Daoy (cell line): ENCODE measurements around the gene PPIP5K2. TPM values are rescaled to one million over a fixed set of nuclear protein-coding genes. Genes with fewer than 3 reads are reported as not detected.

Experiments
- DNase-seq: peaks from one replicate; pipeline ENCODE4 v3.0.0-alpha.2; 2015; ENCODE audit warnings: low read depth
- total RNA-seq: library from RNA; depleted of rRNA; stranded (reverse); fragments of >200 nt; shearing (Covaris generic); gene quantifications from 2 replicates; pipeline ENCODE4 v1.2.3, GENCODE V29; 2014; rRNA removed

Gene PPIP5K2
- total RNA-seq, 1 experiment from 2014 or later: 60.3 TPM

DNA sequence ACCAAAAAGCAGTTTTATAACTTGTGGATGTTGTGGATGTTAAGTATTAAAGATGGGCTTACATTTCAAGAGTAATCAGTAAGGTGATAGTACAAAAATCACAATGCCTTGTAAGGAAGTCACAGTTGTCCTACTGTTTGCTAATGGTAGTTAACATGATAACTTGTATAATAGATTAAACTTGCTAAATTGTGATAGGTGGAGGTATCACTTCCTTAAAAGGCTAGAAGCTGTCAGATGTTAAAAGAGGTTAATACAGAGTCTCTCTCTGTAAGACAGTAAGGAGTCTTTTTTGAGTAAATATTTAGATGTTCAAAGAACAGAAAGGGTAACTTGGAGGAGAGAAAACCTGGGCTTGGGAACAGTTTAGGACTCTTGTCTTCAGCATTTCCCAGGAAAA lies 124.3 kb downstream of the PPIP5K2 start:
- no peak for DNase-seq

DNA sequence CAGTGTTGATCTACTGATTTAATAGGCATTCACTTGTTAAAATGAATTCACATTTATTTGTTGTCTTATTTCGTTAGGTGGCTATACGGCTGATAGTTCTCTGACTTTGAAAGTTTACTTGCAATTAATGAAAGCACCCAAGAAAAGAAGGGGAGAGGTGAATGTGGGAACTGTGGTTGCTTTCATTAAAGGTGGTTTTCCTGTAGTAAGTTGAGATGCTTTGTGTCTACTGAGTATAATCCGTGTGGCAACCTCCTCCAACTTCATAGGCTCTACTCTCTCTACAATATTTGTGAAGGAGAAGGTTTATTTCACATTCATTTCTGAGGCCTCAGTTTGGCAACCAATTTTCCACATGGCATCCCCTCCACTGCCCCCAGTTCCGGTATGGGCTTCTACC lies 125.7 kb downstream of the PPIP5K2 start:
- DNase-seq: no peak

DNA sequence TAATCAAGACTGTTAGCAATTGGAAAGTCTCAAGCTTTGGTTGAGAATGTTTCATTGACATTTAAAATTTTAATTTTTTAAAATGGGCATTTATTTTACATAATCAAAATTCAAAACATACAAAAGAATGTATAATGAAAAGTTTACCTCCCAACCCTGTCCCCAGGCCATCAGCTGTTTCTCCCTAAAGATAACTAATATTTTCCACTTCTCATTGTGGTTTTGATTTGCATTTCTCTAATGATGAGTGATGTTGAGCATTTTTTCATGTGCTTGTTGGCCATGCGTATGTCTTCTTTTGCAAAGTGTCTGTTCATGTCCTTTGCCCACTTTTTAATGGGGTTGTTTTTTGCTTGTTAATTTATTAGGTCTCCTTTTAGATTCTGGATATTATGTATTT lies 127.0 kb downstream of the PPIP5K2 start:
- DNase-seq: no peak

- no peak for DNase-seq
These were observed 129.0 kb downstream of the PPIP5K2 start for GRCh38 chr5:103249068-103249467.

- no peak for DNase-seq
These were observed 134.8 kb downstream of the PPIP5K2 start for GRCh38 chr5:103254921-103255320.

DNA sequence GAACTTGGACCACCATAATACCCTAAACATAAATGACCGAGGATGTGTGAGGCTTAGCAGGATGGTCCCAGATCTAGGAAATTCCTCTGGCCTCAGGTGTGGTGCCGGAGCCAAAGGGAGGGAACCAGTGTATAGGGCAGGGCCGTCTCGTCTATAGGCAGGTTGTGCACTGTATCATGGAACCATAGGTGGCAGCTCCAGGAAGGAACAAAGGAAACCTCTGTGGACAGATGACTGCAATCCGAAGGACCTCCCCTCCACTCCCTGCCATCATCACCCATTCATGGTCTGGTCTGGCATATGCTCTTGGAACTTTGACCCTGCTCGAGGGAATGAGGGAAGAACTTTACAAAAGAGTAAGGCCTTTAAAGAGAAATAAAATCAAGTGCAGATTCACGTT lies 135.6 kb downstream of the PPIP5K2 start:
- no peak for DNase-seq

DNA sequence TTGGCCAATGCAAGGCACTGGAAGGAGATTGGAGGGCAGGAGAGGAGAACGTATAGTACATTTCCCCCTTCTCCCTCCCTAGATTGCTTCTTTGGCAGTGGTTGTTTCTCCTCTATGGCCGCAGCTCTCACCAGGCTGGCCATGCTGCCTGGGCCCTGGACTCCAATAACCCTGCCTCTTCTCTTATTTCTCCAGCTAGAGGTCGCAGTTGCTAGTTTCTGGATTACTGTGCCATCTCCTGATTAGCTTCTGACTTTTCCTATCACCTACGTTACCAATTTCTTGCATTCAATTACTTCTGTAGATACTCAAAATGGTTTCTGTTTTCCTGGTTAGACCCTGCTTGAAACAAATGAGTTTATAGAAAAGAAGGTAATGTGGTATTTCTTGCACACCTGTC lies 136.1 kb downstream of the PPIP5K2 start:
- DNase-seq: no peak

GRCh38 chr5:103258368-103258956 lies 138.4 kb downstream of the PPIP5K2 start, which contains the start of gene MACIR:
MACIR (plus strand) TSS chr5:103258763; CDS start chr5:103275920, 17,157 bp downstream.
- DNase-seq: peak; percentile 100

DNA sequence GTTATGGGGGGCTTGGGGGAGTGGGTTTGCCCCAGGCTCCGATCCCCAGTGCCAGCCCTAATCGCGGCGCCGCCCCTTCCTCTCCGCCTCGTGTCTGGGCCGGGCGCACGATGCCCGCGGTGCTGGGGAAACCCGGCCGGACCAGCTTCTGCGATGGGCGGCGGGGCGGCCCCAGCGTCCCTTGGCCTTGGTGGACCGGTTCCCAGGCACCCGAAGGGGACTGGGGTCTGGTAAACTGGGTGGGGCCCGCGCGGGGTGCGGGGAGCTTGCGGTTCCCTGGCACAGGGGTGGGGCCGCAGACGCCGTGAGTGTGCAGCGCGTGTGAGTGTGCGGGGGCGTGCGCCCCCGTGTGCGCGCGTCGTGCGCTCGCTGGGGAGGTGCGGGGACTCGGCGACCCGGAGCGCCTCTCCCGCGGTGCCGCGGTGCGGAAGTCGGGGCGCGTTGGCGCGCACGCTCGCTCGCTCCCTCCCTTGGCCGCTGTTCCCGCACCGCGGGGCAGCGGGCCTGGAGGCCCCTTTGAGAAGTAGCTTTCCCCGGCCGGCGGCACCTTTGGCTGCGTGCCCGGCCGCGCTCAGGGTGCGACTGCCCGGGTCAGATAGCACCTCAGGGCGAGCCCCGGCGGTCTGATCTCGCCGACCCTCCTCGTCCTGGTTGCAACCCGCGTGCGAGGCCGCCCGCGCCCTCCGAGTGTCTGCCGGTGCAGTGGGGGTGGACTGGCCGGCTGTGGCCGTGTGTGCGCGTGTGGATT lies 139.0 kb downstream of the PPIP5K2 start:
- DNase-seq: peak; percentile 76

DNA sequence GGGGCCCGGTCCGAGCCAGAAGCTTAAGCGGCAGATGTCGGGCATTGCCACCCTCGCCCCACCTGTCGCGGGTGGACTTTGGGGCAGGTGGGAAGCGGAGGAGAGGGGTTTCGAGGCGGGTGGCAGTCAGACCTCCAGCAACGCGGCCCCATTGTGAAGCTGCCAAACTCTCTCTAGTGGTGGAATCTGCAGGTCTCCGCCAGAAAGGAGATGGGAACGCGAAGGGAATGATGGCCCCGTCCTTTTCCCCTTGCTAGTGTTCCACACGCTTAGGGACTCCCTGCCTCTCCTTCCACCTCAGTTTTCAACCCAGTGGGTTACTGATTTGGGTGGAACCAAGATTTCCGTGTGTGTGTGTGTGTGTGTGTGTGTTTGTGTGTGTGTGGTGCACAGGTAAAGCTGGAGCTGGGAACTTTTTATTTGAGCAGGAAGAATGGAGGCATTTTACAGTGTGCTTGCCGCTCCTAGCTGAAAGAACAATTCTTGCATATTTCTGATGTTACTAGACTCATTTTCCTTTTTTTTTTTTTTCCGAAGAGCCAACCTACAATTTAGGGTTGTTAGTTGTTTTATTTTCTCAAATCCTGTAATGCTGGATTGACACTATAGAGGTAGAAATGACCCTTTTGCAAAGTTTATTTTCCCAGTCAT lies 139.7 kb downstream of the PPIP5K2 start:
- peak; percentile 58 for DNase-seq

GRCh38 chr5:103260951-103261350 lies 140.8 kb downstream of the PPIP5K2 start:
- no peak for DNase-seq

Other genes starting within 250 kb of the PPIP5K2 start
- gene GIN1, start 163 bp upstream of the PPIP5K2 start, total RNA-seq: 4.4 and 22.5 TPM in 2 replicates
- gene MACIR, start 138.5 kb downstream of the PPIP5K2 start, total RNA-seq: 12.6 and 19.7 TPM in 2 replicates